ENCODE results near the gene GALNT14. TPM values are rescaled to one million over a fixed set of nuclear protein-coding genes. Genes with fewer than 3 reads are reported as not detected.

The GALNT14 gene
- total and polyA plus RNA-seq, 10 of the 15 experiments (the other 5 are each of a cell fraction or from before 2014, with no cell fraction given) = 3.7 to 17.8 (median 6.0) TPM

DNA sequence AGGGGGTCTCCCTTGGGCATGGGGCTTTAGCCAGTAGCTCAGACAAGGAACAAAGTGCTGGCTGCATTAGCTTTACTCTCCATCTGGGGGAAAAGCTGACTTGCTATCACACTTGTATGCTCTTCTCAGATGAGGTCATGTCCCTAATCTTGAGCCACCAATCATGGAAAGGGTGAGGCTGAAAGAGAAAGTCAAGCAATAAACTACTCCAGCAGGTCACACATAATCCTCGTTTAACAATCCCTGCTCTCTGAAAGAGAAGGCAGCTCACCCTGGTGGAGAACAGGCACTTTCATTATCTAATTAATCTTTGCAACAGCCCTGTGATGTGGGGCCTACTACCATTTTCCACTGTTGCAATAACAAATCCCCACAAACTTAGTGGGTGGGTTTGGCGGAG is 201.3 kb downstream of the GALNT14 start:
- Histone ChIP-seq H3K4me3 (no peak overlapping the region), H3K27ac (ENCODE audit: control insufficient read depth, insufficient read depth) (no peak overlapping the region), H3K9me3 (replicated peaks; ENCODE audit: control insufficient read depth, insufficient read depth, low read length) (no peaks in the 10 kb centered on the region), H4K20me1 (ENCODE audit: control insufficient read depth, insufficient read depth) (no peaks in the 10 kb centered on the region), H3K79me2 (ENCODE audit: control insufficient read depth, insufficient read depth, low read length) (no peaks in the 10 kb centered on the region), H3K4me2 (ENCODE audit: control insufficient read depth, insufficient read depth) (no peak overlapping the region), H3K36me3 (ENCODE audit: control insufficient read depth in 2 of 2, insufficient read depth in 2 of 2, low read length in 1 of 2) (no peaks in the 10 kb centered on the region), H3K27me3 (replicated peaks in 1 of 2; ENCODE audit: control insufficient read depth in 2 of 2, insufficient read depth in 2 of 2, low read length in 1 of 2) (no peaks in the 10 kb centered on the region), H2AFZ (ENCODE audit: control insufficient read depth, low read depth, low read length) (no peak overlapping the region), H3K9ac (ENCODE audit: control insufficient read depth, insufficient read depth, low read length) (no peak overlapping the region), H3K4me1 (ENCODE audit: control insufficient read depth, insufficient read depth, low read length) (no peaks in the 10 kb centered on the region; the same call in 1 of the 2 replicates)
- in situ Hi-C loops (cut with MboI) (no loop called here), intact Hi-C loops (cut with micrococcal nuclease; ENCODE audit: unreplicated experiment) (no loop called here)
- no peak for FAIRE-seq
- CTCF ChIA-PET = no interaction called here
- 53% methylated on average over 2 of the region's 2 CpGs for WGBS (ENCODE audit: insufficient coverage, insufficient replicate concordance, low lambda C conversion rate, missing lambda C conversion rate)
- no peak for DNase-seq (ENCODE audit: low read depth, low spot score)
- no peak for ATAC-seq
- RAD21 ChIA-PET (ENCODE audit: unreplicated experiment) = no interaction called here
- SMC1A ChIA-PET (ENCODE audit: uncharacterized antibody, unreplicated experiment) = no interaction called here
- POLR2A ChIA-PET = no interaction called here
- BruUV-seq (replicated peaks) = no TSS peak
- TF ChIP-seq STAT1 (conservative IDR thresholded peaks at IDR 0.05) (no peak), BMI1 (IDR thresholded peaks at IDR 0.05; ENCODE audit: borderline replicate concordance) (no peak), BCLAF1 (IDR thresholded peaks at IDR 0.05) (no peak), MEF2B (IDR thresholded peaks at IDR 0.05; ENCODE audit: partially characterized antibody, poor library complexity, severe bottlenecking) (no peak), MAX (IDR thresholded peaks at IDR 0.05; ENCODE audit: low read depth, low read length) (no peak), TCF3 (IDR thresholded peaks at IDR 0.05; ENCODE audit: borderline replicate concordance, insufficient read depth, low read depth, low read length) (no peak), KAT2A (conservative IDR thresholded peaks at IDR 0.05; ENCODE audit: control insufficient read depth, low read depth, low read length) (no peak), SMARCA5 (IDR thresholded peaks at IDR 0.05) (no peak), HDAC6 (IDR thresholded peaks at IDR 0.05; ENCODE audit: unreplicated experiment) (no peak), CHD4 (IDR thresholded peaks at IDR 0.05) (no peak)
